WERI-Rb-1 (cell line): ENCODE data around the gene ARMC5.
A peak's percentile ranks its signal among the peaks of the same experiment; 100 is the strongest.

Source experiments
- DNase-seq: peaks from one replicate; pipeline ENCODE4 v3.0.0-alpha.2; 2020
- H3K27ac ChIP-seq: fragments of 250-450 bp; sonication (Bioruptor Pico); 2 replicates; pipeline ENCODE4 v1.5.1; 2020; ENCODE audit warnings: mild to moderate bottlenecking, moderate library complexity
- H3K27me3 ChIP-seq: fragments of 250-450 bp; sonication (Bioruptor Pico); 2 replicates; pipeline ENCODE4 v1.5.1; 2021; ENCODE audit warnings: mild to moderate bottlenecking, low read depth, moderate library complexity; ENCODE audit not compliant: insufficient read depth, severe bottlenecking
- H3K36me3 ChIP-seq: fragments of 250-450 bp; sonication (Bioruptor Pico); 2 replicates; pipeline ENCODE4 v1.5.1; 2020; ENCODE audit warnings: mild to moderate bottlenecking, moderate library complexity
- H3K4me3 ChIP-seq: 2 replicates; pipeline ENCODE4 v1.5.1; 2011; ENCODE audit warnings: low read depth, mild to moderate bottlenecking, control low read depth, low read length
- H3K9me3 ChIP-seq: fragments of 250-450 bp; sonication (Bioruptor Pico); 2 replicates; pipeline ENCODE4 v1.5.1; 2021; ENCODE audit warnings: mild to moderate bottlenecking, moderate library complexity; ENCODE audit not compliant: severe bottlenecking
- TF ChIP-seq, protein P1 (sequence below): IDR thresholded peaks from 2 replicates; pipeline ENCODE4 v1.5.1; 2011; ENCODE audit warnings: low read depth, mild to moderate bottlenecking, control low read depth, inconsistent platforms, low read length

The ARMC5 gene, protein sequence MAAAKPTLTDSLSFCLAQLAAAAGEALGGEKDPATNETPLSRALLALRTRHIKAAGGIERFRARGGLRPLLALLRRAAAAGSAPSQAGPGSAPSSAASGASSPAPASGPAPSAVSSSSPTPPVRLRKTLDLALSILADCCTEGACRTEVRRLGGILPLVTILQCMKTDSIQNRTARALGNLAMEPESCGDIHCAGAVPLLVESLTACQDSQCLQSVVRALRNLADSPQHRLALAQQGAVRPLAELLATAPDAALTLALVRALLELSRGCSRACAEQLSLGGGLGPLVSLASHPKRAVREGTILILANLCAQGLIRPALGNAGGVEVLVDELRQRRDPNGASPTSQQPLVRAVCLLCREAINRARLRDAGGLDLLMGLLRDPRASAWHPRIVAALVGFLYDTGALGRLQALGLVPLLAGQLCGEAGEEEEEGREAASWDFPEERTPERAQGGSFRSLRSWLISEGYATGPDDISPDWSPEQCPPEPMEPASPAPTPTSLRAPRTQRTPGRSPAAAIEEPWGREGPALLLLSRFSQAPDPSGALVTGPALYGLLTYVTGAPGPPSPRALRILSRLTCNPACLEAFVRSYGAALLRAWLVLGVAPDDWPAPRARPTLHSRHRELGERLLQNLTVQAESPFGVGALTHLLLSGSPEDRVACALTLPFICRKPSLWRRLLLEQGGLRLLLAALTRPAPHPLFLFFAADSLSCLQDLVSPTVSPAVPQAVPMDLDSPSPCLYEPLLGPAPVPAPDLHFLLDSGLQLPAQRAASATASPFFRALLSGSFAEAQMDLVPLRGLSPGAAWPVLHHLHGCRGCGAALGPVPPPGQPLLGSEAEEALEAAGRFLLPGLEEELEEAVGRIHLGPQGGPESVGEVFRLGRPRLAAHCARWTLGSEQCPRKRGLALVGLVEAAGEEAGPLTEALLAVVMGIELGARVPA

DNA sequence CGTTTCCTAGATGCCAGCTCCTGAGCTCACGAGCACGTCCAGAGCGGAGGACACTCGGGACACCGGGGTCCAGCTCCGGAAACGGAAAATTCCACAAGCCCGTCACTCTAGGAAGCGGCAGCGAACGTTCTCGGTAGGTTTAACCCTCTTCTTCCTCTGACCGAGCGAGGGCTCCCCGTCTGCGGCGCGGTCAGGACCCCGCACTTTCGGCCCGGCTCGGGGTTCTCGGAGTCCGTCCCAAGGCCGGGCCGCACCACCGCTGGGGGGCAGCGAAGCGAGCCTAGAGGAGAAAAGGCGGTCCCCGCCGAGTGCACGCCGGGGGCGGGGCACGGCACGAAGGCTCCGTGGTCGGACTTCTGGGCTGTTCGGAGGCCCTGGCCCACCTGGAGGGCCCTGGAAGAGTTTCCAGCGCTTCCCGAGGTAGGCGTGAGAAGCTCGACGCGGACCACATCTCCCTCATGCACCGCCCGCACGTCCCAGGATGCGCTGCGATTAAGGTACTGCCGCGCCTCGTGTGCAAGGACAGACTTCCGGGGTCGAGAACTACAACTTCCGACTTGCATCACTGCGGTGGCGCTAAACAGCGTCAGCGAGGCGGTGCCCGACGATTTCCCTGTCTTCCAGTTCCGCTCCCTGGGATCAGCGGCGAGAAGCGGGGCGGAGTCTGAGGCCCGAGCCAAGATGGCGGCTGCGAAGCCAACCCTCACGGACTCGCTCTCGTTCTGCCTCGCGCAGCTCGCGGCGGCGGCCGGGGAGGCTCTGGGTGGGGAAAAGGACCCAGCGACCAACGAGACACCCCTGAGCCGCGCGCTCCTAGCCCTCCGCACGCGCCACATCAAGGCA is at the start of gene ARMC5:
TSS of gene ARMC5 (plus strand) at position 658 of the 843 bp plus-strand sequence. CDS start at position 682, 24 bp downstream.
- H3K27me3 ChIP-seq = no peaks in the 10 kb centered on the region
- H3K4me3 ChIP-seq = peak within 1 kb of the TSS; percentile 88
- DNase-seq = peak; percentile 98
- TF ChIP-seq, protein P1, sequence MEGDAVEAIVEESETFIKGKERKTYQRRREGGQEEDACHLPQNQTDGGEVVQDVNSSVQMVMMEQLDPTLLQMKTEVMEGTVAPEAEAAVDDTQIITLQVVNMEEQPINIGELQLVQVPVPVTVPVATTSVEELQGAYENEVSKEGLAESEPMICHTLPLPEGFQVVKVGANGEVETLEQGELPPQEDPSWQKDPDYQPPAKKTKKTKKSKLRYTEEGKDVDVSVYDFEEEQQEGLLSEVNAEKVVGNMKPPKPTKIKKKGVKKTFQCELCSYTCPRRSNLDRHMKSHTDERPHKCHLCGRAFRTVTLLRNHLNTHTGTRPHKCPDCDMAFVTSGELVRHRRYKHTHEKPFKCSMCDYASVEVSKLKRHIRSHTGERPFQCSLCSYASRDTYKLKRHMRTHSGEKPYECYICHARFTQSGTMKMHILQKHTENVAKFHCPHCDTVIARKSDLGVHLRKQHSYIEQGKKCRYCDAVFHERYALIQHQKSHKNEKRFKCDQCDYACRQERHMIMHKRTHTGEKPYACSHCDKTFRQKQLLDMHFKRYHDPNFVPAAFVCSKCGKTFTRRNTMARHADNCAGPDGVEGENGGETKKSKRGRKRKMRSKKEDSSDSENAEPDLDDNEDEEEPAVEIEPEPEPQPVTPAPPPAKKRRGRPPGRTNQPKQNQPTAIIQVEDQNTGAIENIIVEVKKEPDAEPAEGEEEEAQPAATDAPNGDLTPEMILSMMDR = peak; percentile 63
- peak within 1 kb of the TSS; percentile 98 for H3K27ac ChIP-seq
- H3K36me3 ChIP-seq = peaks cover 17% of the 10 kb centered on the region
- no peaks in the 10 kb centered on the region for H3K9me3 ChIP-seq

DNA sequence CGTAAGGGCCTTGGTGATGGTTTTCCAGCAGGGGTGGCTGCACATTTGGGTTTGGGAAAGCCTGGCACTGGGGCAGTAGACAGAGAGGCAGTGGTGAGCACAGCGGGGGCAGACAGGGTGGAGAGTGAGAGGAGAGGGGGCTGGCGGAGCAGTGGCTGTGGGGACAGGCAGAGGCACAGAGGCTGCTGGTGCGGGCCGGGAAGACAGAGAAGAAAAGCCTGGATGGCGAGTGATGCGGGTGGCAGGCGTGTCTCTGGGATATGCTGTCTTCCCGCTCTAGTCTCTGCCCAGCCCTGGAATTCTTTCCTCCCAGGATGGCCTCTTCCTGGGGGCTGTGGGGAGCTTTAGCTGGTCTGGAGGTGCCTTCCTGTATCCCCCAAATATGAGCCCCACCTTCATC is 49.2 kb upstream of the ARMC5 start:
- TF ChIP-seq, protein P1 = no peak
- Histone ChIP-seq H3K27me3 (peaks cover 3% of the 10 kb centered on the region), H3K9me3 (no peaks in the 10 kb centered on the region), H3K4me3 (no peak overlapping the region), H3K36me3 (no peaks in the 10 kb centered on the region), H3K27ac (no peak overlapping the region)
- DNase-seq = no peak

DNA sequence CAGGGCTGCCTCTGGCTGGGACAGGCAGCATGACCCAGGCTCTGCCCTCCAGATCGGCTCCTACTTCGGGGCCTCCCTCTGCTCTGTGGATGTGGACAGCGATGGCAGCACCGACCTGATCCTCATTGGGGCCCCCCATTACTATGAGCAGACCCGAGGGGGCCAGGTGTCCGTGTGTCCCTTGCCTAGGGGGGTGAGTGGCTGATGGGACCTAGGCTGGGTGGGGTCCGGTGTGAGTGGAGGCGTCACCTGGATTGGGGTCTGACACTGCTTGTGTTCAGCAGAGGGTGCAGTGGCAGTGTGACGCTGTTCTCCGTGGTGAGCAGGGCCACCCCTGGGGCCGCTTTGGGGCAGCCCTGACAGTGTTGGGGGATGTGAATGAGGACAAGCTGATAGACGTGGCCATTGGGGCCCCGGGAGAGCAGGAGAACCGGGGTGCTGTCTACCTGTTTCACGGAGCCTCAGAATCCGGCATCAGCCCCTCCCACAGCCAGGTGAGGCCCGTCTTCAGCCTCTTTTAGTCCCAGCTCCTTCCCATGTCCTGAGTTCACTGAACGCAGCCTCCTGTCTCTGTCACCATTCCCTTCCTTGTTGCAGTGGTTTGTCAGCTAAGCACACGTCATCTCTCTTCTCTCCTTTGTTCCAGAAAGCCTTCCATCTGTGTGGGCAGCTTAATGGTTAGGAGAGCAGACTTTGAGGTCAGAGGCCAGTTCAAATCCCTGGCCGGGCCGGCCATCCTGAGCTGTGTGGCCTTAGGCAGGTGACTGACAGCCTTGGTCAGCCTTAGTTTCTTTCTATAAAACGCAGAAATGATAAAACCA is 48.1 kb upstream of the ARMC5 start:
- peaks cover 3% of the 10 kb centered on the region for H3K27me3 ChIP-seq
- no peak overlapping the region for H3K4me3 ChIP-seq
- no peak overlapping the region for H3K27ac ChIP-seq

DNA sequence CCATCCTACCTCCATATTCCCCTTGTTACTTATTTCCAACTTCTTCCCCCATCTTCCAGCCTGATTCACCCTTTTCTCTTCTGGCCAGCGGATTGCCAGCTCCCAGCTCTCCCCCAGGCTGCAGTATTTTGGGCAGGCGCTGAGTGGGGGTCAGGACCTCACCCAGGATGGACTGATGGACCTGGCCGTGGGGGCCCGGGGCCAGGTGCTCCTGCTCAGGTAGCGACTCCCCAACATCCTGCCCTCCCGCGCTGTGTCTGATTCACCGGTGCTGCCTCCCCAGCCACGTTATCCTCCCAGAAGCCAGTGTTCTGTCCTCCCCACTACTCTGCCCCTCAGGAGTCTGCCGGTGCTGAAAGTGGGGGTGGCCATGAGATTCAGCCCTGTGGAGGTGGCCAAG is 46.6 kb upstream of the ARMC5 start:
- TF ChIP-seq, protein P1 = no peak
- no peaks in the 10 kb centered on the region for H3K36me3 ChIP-seq

More for the DNA sequence above, 48.1 kb upstream of the ARMC5 start:
- Histone ChIP-seq H3K36me3 (no peaks in the 10 kb centered on the region), H3K9me3 (no peaks in the 10 kb centered on the region)
- DNase-seq = no peak
- TF ChIP-seq, protein P1 = no peak

DNA sequence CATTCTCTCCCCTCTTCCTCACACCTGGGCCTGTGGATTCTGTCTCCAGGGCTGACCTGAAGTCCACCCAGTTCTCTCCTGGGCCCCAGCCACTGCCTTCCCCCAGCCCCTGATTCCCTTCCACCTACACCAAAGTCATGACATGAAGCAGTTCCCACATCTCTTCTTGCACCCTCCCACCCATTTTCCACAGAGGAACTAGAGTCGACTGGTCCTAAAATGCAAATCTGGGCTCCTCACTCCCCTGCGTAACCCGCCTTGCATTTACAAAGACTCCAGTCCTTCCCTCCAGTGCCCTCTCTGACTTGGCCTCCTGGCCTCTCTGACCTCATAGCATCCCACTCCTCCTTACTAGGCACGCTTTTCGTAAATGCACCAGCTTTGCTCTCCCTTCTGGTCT is 45.9 kb upstream of the ARMC5 start:
- H3K4me3 ChIP-seq = no peak overlapping the region
- H3K27me3 ChIP-seq = peaks cover 3% of the 10 kb centered on the region
- H3K9me3 ChIP-seq = peaks cover 6% of the 10 kb centered on the region
- no peaks in the 10 kb centered on the region for H3K36me3 ChIP-seq
- H3K27ac ChIP-seq = no peak overlapping the region
- TF ChIP-seq, protein P1 = no peak
- no peak for DNase-seq

More for the DNA sequence above, 46.6 kb upstream of the ARMC5 start:
- peaks cover 3% of the 10 kb centered on the region for H3K27me3 ChIP-seq
- H3K4me3 ChIP-seq = no peak overlapping the region
- H3K9me3 ChIP-seq = peaks cover 5% of the 10 kb centered on the region
- DNase-seq = no peak
- H3K27ac ChIP-seq = no peak overlapping the region
